Stimulated activated CD8-positive, alpha-beta memory T cell treated with anti-CD3 and anti-CD28 coated beads, Interleukin-4, amount 100 ng/mL, for 24 hours (primary cell): ENCODE data around the gene AGBL1.

Experiments
- DNase-seq: peaks from one replicate; pipeline ENCODE4 v3.0.0-alpha.2; 2020; ENCODE audit warnings: low read depth

The AGBL1 gene

GRCh38 chr15:86644339-86644738, 564.7 kb downstream of the AGBL1 start:
- no peak for DNase-seq

DNA sequence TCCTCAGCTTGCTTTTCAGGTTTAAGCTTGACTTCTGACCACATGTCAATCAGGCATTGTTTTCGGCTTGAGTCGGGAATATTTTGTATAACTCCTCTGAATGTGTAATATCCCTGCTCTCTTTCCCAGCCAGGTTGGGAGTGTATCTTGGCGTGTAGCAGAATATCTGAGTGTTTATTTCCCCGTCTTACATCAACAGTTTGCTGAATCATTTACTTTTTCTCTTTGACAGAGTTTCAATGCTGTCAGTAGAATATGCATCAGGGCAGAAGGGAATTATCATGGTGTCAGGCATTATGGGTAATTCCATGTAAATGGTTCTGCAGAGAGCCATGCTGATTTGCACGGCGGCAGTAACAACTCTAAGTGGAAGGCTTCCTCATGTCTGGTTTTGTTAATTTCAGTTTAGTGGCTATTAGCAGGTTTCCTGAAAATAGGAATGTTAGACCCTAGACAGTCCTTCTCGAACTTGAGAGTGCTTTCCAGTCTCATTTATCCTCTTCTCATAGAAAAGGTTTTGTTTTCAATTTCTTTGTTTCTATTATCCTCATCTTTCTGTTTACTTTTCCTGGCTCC, 566.3 kb downstream of the AGBL1 start:
- no peak for DNase-seq

GRCh38 chr15:86647810-86648440, 568.3 kb downstream of the AGBL1 start:
- no peak for DNase-seq

DNA sequence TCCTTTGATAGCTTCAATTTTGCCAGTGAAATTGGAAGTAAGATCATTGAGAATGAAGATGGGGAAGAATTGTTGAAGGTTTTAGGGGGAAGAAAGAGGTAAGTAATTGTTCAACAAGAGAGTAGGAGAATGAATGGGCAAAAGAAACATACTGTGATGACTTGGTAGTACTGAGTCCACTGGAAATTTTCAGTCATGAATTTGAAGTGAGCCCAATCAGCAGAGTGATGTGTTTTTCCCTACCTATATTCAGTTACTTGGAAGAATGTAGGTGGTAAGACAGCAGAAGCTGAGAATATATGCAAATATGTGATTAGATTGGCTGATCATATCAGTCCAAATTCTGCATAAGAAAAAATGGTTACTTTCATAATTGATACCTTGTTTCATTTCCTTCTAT, 569.6 kb downstream of the AGBL1 start:
- DNase-seq: no peak

DNA sequence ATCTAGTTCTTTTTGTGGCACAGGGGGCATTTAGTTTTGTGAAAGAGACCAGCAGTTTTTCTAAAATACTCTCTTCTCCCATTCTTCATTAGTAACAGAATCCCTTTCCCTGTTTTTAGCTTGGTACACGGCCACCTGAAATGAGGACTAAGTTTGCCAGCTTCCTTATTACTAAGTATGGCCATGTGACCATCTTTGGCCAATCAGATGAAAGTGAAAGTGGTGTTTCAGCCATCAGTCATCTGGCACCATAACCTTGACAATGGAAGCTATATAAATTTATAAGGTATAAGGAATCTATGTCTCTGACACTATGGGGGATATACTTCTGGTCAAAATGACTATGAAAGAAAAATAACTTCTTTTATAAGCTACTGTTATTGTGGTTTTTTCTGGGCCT, 570.4 kb downstream of the AGBL1 start:
- DNase-seq: no peak

DNA sequence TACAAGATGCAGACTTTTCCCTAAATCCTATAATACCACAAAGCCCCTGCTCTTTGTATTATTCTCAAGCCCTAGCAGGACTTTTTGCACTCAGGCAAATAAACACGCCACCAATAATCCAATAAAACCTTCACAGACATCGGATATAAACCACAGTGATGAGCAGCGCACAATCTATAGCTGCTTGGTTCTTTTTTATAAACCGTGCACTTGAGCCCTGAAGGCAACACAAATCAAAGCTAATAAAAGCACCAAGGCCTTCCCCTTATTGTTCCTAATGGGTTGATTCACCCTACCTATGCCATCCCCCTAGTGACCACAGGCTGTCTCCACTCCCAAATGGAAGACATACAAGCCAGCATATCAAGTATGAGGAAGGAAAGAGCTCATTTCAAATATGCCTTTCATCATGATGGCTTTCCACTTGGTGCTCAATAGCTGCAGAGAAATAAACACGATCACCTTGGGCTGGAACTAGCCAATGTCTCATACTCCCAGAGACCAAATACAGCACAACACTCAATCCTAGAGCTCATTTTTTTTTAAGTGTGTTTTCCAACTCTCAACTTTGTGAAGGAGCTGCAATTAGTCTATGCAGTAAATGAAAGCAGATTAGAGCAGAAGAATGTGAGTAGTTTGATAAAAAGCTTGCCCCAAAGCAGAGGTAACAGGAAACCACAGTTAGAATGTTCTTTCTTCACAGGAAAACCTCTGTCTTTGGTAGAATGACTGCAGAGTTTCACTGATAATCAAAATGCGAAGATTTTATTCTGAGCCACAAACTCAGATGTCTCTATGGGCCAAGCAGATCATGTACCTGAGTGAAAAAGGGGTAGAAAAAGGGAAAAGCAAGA, 573.9 kb downstream of the AGBL1 start:
- DNase-seq: no peak

- no peak for DNase-seq
Measured at GRCh38 chr15:86654501-86654900, 574.8 kb downstream of the AGBL1 start.

DNA sequence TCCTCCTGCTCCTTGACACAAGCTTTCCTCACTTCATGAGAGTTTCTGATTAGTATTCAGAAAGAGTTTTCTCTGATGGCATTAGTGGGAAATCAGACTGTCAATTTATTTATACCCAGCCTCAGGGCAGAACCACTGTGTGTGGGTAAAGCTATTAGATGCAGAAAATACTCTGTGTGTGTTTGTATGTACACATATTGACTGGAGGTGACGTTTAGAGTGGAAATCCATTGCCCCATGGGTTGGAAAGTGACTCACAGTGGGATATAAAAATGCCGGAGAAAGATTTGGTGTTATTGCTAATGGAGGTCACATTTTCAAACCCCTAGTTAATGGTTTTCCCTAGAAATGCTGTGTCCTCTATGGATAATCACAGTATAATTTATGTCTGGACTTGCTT, 577.6 kb downstream of the AGBL1 start:
- DNase-seq: no peak

- no peak for DNase-seq
Measured at GRCh38 chr15:86659724-86660411, 580.2 kb downstream of the AGBL1 start.

DNA sequence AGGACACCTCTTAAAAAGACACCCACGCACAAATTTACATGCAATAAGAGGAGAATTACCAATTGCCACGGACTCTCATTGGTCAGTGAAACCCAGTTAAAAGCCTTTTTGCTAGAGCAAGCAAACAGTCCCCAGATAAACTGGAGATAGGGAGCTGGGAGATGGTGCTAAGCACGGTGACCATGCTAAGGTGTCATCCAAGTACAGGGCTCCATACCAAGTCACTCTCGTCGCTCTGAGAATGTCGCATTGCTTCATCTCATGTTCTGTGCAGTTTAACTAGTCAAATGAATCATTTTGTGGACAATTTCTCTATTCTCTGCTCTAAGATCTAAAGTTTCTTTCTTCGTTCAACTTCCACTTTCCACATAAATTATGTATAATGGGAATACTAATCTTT, 581.9 kb downstream of the AGBL1 start:
- no peak for DNase-seq

GRCh38 chr15:86663304-86663703, 583.6 kb downstream of the AGBL1 start:
- DNase-seq: no peak

DNA sequence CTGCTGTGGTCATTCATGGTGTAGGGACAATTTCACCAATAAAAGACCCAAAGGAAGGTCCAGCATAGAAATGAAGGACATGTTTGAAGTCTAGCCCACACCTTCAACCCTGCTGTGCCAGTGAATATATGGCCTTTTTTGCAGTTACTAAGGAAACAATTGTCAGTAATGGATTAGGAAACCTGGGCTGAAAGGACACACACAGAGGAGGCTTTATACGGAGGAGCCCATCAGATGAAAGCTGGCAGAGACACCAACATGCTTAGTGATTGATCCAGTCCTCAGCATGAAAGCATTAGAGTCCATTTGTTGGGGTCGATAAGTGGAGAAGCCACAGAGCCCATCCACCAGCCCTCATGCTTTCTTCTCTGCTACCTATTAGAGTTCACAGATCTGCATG, 584.3 kb downstream of the AGBL1 start:
- no peak for DNase-seq

GRCh38 chr15:86664581-86664980, 584.9 kb downstream of the AGBL1 start:
- no peak for DNase-seq

DNA sequence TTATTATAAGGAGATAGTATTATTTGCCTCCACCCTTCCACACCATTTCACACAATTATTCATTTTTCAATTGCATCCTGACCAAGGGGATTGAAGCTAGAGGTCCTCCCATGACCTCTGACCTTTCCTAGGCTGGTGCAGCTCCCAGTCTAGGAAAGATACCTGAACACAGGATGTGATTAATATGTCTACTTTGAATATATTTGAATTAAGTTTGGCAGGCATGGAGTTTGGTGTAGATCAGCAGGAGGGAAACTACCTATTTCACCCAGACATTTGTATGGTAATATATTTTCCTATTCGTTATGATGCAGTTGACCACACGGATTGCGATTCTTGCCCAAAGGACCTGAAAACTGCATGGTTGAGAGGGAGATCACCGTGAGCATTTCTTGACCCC, 596.3 kb downstream of the AGBL1 start:
- no peak for DNase-seq

- DNase-seq: no peak
Measured at GRCh38 chr15:86677278-86677677, 597.6 kb downstream of the AGBL1 start.

- DNase-seq: no peak
Measured at GRCh38 chr15:86685263-86685662, 605.6 kb downstream of the AGBL1 start.

DNA sequence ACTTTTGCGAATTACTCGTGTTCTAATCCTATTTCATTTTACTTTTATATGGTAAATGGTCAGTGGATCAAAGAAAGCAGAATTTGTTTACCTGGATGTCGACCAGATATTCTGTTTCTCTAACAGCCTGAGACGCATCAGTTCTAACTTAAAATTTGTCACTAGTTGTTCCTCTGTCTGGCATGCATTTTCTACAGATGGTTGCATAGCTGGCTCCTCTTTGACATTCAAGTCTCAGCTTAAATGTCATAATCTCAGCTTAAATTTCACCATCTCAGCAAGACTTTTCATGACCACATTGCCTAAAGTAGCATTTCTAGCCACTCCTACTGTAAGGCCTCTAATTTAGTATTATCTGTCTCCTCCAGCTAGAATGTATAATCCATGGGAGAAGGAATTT, 609.3 kb downstream of the AGBL1 start:
- DNase-seq: no peak

- no peak for DNase-seq
Measured at GRCh38 chr15:86690566-86690965, 610.9 kb downstream of the AGBL1 start.

GRCh38 chr15:86691091-86691663, 611.5 kb downstream of the AGBL1 start:
- DNase-seq: no peak

GRCh38 chr15:86700864-86701610, 621.4 kb downstream of the AGBL1 start:
- DNase-seq: no peak

- DNase-seq: no peak
Measured at GRCh38 chr15:86701611-86701963, 621.9 kb downstream of the AGBL1 start.

- no peak for DNase-seq
Measured at GRCh38 chr15:86706813-86707212, 627.1 kb downstream of the AGBL1 start.
